SKM-1 (cell line): ENCODE results near the gene ZFP1.
"Not testable (repeated sequence)": the region's sequence is repeated elsewhere in the genome, so short reads cannot be mapped to it uniquely, and the experiment has no call there.

ENCODE experiments used
- DNase-seq: peaks from one replicate; lab custom pipeline; 2025; ENCODE audit not compliant: unreplicated experiment; lab: John Stamatoyannopoulos, UW

ZFP1 gene

GRCh38 chr16:75203096-75203495 is 54.8 kb downstream of the ZFP1 start:
- no peak for DNase-seq

- no peak for DNase-seq
These were observed 55.5 kb downstream of the ZFP1 start for GRCh38 chr16:75203667-75204409.

- DNase-seq = no peak
These were observed 56.1 kb downstream of the ZFP1 start for GRCh38 chr16:75204410-75204758.

GRCh38 chr16:75204905-75205304 is 56.6 kb downstream of the ZFP1 start:
- DNase-seq = not testable (repeated sequence)

- DNase-seq = not testable (repeated sequence)
These were observed 57.1 kb downstream of the ZFP1 start for GRCh38 chr16:75205438-75205837.

- DNase-seq = not testable (repeated sequence)
These were observed 57.8 kb downstream of the ZFP1 start for GRCh38 chr16:75205961-75206748.

GRCh38 chr16:75206749-75207451 is 58.6 kb downstream of the ZFP1 start, which contains the start of gene CTRB2:
TSS of gene CTRB2 (minus strand) at chr16:75207161. CDS start at chr16:75207141, 20 bp downstream.
- DNase-seq = no peak

- DNase-seq = no peak
These were observed 59.5 kb downstream of the ZFP1 start for GRCh38 chr16:75207831-75208230.

- no peak for DNase-seq
These were observed 60.0 kb downstream of the ZFP1 start for GRCh38 chr16:75208242-75208825.

GRCh38 chr16:75208861-75209505 is 60.7 kb downstream of the ZFP1 start:
- no peak for DNase-seq

- not testable (repeated sequence) for DNase-seq
These were observed 61.2 kb downstream of the ZFP1 start for GRCh38 chr16:75209514-75209913.

GRCh38 chr16:75209944-75210343 is 61.6 kb downstream of the ZFP1 start:
- DNase-seq = no peak

- DNase-seq = not testable (repeated sequence)
These were observed 63.0 kb downstream of the ZFP1 start for GRCh38 chr16:75211286-75211685.

GRCh38 chr16:75216127-75216526 is 67.8 kb downstream of the ZFP1 start:
- DNase-seq = no peak

GRCh38 chr16:75216576-75216975 is 68.3 kb downstream of the ZFP1 start:
- no peak for DNase-seq

GRCh38 chr16:75217389-75217851 is 69.1 kb downstream of the ZFP1 start:
- DNase-seq = no peak

GRCh38 chr16:75218256-75219076 is 70.1 kb downstream of the ZFP1 start, which contains the start of gene CTRB1:
TSS of gene CTRB1 (plus strand) at chr16:75218988. CDS start at chr16:75219008, 20 bp downstream.
- DNase-seq = no peak

- no peak for DNase-seq
These were observed 70.8 kb downstream of the ZFP1 start for GRCh38 chr16:75219088-75219487.

GRCh38 chr16:75219838-75220237 is 71.5 kb downstream of the ZFP1 start:
- DNase-seq = no peak
